ENCODE measurements around the gene NUMB.
A peak's percentile ranks its signal among the peaks of the same experiment; 100 is the strongest.

The NUMB gene

DNA sequence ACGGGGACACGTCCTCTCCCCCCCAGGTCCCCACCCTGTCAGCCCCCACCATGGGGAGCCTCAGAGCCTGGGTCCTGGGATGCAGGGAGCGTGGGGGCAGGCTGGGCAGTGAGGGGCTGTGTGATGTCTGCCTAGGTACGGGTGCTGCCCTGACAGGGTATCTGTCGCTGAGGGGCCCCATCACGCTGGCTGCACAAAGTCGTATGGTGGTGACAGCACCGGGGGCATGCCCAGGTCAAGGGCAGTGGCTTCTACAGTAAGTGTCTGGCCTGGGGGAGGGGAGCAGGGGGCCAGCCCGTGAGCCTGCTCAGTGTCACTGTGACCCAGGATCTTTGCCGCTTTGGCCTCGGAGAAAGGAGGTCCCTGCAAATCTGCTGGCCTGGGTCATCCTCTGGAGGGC, 197.8 kb downstream of the NUMB start:
- no peak for DNase-seq (ENCODE audit: low spot score)

- DNase-seq (ENCODE audit: low spot score), result no peak
These were observed 198.5 kb downstream of the NUMB start for GRCh38 chr14:73259837-73260236.

- DNase-seq (ENCODE audit: low spot score), result peak; percentile 37
These were observed 199.3 kb downstream of the NUMB start for GRCh38 chr14:73258845-73259611.

GRCh38 chr14:73258076-73258475, 200.3 kb downstream of the NUMB start:
- DNase-seq (ENCODE audit: low spot score), result no peak

DNA sequence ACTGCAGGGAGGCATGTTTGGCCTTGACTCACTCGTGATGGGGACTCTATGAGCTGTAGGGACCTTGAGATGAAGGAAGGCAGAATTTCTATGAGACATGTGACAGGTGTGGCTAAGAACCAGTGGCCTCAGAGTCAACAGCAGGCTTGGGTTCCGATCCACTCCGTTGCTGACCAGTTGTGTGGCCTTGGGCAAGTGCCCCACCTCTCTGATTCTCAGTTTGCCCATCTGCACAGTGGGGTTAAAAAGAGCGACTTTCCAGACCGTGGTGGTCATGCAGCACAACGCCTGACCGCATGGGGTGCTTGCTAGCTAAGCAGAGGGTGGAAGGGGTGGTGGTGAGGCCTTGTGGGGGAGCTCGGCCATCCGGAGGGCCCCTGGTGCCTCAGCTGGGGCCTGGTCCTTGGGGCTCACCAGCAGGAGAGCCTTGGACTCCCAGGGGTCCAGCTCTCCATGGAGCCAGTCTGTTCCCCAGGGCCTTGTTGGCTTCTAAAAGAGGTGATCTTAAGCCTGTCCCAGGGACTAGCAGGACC, 202.6 kb downstream of the NUMB start:
- DNase-seq (ENCODE audit: low spot score), result no peak

DNA sequence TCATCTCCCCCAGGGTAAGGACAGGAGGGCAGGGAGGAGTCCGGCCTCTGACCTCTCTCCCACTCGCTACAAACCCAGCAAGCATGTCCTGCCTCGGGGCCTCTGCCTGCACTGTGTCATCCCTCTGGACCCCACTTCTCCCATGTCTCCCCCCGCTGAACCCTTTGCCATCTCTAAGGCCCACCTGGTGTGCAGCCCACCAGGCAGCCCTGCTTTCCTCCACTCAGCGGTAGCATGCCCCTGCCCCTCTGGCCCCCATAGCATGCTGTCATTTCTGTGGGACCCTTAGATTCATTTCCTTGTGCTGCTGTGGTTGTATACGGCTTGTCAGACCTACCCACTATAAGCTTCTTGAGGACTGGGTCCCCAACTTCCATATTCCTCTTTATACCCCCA, 203.3 kb downstream of the NUMB start:
- DNase-seq (ENCODE audit: low spot score), result no peak

DNA sequence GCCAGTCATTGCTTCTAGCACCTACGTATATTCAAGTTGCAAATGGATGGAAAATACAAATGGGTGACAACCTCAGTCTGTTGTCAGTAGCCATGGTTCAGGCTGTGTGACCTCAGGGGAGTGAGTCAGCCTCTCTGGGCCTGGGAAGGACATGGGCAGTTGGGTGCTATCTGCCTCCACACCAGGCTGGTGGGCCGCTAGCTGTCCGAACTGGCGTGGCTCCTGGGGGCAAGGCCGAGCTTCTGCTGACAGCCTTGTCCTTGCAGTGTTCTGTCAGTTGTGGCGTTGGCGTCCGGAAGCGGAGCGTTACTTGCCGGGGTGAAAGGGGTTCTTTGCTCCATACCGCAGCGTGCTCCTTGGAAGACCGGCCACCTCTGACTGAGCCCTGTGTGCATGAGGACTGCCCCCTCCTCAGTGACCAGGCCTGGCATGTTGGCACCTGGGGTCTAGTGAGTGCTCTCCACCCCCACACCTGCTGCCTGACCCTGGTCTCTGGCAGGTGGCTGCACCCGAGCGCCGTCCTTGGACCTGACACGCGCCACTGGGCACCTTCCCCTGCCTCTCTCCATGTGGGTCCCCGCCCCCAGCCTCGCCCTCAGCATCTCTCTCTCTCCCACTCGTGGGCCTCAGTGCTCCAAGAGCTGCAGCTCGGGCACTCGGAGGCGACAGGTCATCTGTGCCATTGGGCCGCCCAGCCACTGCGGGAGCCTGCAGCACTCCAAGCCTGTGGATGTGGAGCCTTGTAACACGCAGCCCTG, 203.9 kb downstream of the NUMB start:
- DNase-seq (ENCODE audit: low spot score), result no peak

GRCh38 chr14:73253721-73254120, 204.6 kb downstream of the NUMB start:
- no peak for DNase-seq (ENCODE audit: low spot score)

- no peak for DNase-seq (ENCODE audit: low spot score)
These were observed 205.1 kb downstream of the NUMB start for GRCh38 chr14:73253323-73253610.

GRCh38 chr14:73252491-73253322, 205.6 kb downstream of the NUMB start:
- DNase-seq (ENCODE audit: low spot score), result no peak

GRCh38 chr14:73251516-73252215, 206.7 kb downstream of the NUMB start:
- no peak for DNase-seq (ENCODE audit: low spot score)

DNA sequence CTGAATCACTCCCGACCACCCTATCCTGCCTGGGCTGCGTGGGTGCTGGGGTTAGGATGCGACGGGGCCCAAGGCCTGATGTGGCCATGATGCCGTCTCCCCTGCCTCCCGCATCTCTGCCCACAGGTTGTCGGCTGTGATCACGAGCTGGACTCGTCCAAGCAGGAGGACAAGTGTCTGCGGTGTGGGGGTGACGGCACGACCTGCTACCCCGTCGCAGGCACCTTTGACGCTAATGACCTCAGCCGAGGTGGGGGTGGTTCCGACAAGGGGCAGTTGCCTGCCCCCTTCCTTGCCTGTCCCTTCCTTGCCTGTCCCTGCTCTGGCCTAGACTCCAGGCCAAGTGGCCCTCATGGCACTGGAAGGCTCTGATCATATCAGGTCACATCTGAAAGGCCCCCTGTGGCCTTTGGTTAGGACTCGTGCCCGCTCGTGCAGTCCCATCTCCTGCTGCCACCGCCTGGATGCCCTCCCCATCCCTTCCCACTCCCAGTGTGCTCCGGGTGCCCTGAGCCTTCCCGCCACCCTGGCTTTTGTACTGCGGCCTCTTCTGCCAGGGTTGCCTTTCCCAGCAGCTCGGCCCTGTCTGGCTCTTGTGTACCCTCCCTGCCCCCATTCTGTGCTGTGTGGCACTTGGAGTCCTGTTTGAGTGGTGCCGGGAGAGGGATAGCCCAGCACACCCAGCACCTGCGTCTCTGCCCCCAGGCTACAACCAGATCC, 207.4 kb downstream of the NUMB start:
- DNase-seq (ENCODE audit: low spot score), result no peak

- no peak for DNase-seq (ENCODE audit: low spot score)
These were observed 208.0 kb downstream of the NUMB start for GRCh38 chr14:73250317-73250713.

GRCh38 chr14:73249564-73250316, 208.6 kb downstream of the NUMB start:
- DNase-seq (ENCODE audit: low spot score), result no peak

- DNase-seq (ENCODE audit: low spot score), result no peak
These were observed 209.2 kb downstream of the NUMB start for GRCh38 chr14:73249108-73249507.

- no peak for DNase-seq (ENCODE audit: low spot score)
These were observed 210.1 kb downstream of the NUMB start for GRCh38 chr14:73248108-73248868.

GRCh38 chr14:73246387-73247150, 211.8 kb downstream of the NUMB start:
- DNase-seq (ENCODE audit: low spot score), result no peak

- peak; percentile 73 for DNase-seq (ENCODE audit: low spot score)
These were observed 212.6 kb downstream of the NUMB start for GRCh38 chr14:73245480-73246325.
